MG63 (cell line): ENCODE results near the gene TAS1R1. TPM values are rescaled to one million over a fixed set of nuclear protein-coding genes. Genes with fewer than 3 reads are reported as not detected.
A peak's percentile ranks its signal among the peaks of the same experiment; 100 is the strongest.
"Not testable (repeated sequence)": the region's sequence is repeated elsewhere in the genome, so short reads cannot be mapped to it uniquely, and the experiment has no call there.

Source experiments
- DNase-seq: peaks from one replicate; pipeline ENCODE4 v3.0.0-alpha.2; 2020
- H3K27me3 ChIP-seq: fragments of 250-450 bp; sonication (Bioruptor Pico); 2 replicates; pipeline ENCODE4 v1.5.1; 2020; ENCODE audit warnings: mild to moderate bottlenecking, moderate library complexity
- H3K36me3 ChIP-seq: fragments of 250-450 bp; sonication (Bioruptor Pico); 2 replicates; pipeline ENCODE4 v1.5.1; 2020; ENCODE audit warnings: mild to moderate bottlenecking, moderate library complexity
- H3K4me3 ChIP-seq: fragments of 250-450 bp; sonication (Bioruptor Pico); 2 replicates; pipeline ENCODE4 v1.5.1; 2020; ENCODE audit warnings: mild to moderate bottlenecking, moderate library complexity
- H3K9me3 ChIP-seq: fragments of 250-450 bp; sonication (Bioruptor Pico); 2 replicates; pipeline ENCODE4 v1.5.1; 2020; ENCODE audit warnings: mild to moderate bottlenecking, moderate library complexity
- total RNA-seq: library from RNA; depleted of rRNA; stranded (reverse); fragments of >200 nt; shearing (Covaris generic); gene quantifications from 2 replicates; pipeline ENCODE4 v1.2.3, GENCODE V29; 2014; ENCODE audit warnings: low replicate concordance

TAS1R1 gene
- total RNA-seq, 1 experiment from 2014 or later: not detected

DNA sequence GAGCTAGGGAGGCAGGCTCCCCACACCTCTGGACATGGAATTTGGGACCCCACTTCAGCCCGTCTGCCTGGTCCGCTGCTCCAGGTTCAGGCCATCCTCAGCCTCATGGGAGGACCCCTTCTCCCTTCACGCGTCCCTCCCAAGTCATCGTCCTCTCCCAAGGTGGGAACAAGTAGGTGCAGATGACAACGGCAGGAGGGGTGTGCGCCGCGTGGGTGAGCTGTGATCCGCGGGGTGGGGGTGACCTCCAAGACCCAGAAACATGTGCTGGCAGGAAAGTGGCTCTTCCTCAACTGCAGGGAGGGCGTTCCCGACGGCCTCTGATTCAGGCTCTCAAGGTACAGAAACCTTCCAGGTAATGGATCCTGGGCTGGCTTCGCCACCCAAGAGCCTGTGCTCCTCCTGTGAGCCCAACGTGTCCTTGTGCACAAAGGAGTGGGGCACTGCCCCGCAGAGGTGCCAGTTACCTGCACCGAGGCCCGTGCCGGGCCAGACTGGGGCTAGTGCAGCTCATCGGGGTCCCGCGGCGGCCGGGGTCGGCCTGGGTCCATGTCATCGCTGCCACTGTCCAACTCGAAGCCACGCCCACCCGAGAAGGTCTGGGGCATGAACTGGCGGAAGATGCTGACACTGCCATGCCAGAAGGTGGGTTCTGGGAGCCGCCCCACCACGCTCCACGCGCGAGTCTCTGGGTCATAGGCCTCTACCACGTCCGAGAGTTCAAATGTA is 37.9 kb downstream of the TAS1R1 start:
- Histone ChIP-seq H3K36me3 (peaks cover 41% of the 10 kb centered on the region), H3K9me3 (no peaks in the 10 kb centered on the region), H3K27me3 (no peaks in the 10 kb centered on the region), H3K4me3 (no peak overlapping the region)
- DNase-seq: no peak

DNA sequence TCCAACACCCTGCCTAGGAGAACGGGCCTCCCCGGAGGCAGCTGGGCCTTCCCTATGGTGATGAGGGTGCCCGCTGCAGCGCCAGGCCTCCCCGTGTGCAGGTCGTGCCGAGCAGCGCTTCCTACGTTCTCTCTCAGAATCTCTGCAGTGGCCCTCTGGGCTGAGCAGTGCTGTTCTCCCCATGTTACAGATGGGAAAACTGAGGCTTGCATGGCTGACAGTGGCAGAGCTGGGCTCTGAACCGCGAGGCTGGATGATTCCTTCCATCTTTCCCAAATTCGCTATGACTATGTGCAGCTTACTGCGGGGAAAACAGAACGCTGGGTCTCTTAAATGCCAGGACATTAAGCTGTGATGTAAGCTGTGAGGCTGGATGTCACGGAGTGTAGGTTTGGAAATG is 38.7 kb downstream of the TAS1R1 start:
- DNase-seq: no peak
- no peaks in the 10 kb centered on the region for H3K27me3 ChIP-seq

DNA sequence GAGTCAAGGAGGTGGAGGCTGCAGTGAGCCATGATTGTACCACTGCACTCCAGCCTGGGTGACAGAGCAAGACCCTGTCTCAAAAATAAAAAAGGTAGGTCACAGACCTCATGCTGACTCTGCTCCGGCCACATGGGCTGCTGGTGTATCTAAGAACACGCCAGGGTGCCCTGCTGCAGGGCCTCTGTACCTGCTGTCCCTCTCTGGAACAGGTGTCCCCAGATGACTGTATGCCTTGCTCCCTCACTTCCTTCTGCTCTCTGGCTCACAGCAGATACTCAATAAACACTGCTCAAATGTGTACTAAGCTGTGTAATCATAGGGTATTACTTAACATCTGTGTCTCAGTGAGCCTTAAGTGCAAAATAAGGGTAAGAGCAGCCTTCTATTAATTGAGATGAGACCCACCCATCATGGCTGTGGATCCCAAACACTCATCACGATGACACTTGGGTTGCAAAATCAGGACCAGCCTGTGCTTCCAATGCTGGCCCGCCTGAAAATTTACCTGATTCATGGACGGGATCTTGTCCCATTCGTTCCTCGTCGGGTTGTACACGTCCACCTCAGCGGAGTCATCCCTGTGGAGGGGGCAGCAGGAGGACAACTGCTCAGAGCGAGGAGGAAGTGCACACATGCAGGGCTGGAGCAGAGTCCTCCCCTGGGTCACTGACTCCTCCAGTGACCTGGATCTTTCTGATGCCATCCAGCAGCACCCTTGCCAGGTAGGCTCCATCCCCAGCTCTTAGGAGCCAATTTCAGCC is 40.1 kb downstream of the TAS1R1 start:
- peaks cover 51% of the 10 kb centered on the region for H3K36me3 ChIP-seq
- no peak overlapping the region for H3K4me3 ChIP-seq
- H3K9me3 ChIP-seq: no peaks in the 10 kb centered on the region
- H3K27me3 ChIP-seq: no peaks in the 10 kb centered on the region
- DNase-seq: no peak

More for the DNA sequence above, 38.7 kb downstream of the TAS1R1 start:
- Histone ChIP-seq H3K4me3 (no peak overlapping the region), H3K36me3 (peaks cover 45% of the 10 kb centered on the region), H3K9me3 (no peaks in the 10 kb centered on the region)

DNA sequence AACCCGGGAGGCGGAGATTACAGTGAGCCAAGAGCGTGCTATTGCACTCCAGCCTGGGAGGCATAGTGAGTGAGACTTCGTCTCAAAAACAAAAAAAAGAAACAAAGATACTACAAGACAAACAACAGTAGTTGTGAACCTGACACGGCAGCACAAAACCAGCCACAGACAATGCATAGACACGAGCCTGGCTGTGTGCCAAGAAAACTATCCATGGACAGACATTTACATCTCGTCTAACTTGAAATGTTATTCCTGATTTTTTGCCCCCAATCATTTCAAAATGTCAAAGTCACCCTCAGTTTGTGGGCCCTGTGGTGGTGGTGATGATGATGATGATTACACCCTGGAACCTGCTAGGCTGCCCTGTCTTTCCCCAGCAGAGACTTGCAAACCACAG is 41.2 kb downstream of the TAS1R1 start:
- DNase-seq: no peak
- Histone ChIP-seq H3K9me3 (no peaks in the 10 kb centered on the region), H3K36me3 (peaks cover 54% of the 10 kb centered on the region), H3K27me3 (no peaks in the 10 kb centered on the region), H3K4me3 (no peak overlapping the region)

DNA sequence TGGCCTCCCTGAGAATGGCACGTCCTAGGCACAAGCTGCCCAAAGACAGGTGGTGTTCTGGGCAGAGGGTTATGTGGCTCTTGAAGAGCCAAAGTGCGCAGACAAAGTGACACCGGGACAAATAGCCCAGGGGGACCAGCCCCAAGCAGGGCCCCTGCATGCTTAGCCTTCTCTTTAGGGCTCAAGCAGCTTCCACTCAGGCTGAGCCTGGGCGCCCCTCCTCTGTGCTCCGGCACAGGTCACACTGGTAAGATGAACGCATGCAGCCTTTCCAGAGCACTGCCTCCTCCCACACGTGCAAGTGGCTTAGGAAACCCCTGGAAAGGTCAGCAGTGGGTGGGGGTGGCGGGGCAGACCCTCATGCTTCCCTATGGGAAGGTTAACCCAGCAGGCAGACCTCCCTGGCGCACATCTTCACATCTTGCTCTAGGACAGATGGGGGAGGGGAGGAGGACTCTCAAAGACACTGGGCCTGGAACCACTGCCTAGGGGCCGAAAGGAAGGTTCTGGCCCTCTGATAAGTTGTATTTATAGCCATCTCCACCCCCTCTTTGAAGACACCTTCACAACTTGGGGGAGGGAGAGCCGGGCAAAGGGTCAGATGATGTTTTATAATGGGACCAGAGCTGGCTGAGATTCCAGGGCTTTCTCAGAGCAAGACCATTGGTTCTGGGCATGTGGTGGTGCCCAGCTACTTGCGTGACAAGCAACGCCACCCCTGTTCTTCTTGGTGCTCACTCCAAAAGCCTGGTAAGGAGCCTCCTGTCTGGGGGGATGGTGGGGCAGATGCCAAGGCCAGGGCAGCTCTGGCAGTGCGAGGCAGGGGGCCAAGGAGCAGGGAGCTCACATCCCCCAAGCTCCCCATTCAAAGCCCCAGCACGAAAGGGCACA is 42.0 kb downstream of the TAS1R1 start:
- no peak overlapping the region for H3K4me3 ChIP-seq

DNA sequence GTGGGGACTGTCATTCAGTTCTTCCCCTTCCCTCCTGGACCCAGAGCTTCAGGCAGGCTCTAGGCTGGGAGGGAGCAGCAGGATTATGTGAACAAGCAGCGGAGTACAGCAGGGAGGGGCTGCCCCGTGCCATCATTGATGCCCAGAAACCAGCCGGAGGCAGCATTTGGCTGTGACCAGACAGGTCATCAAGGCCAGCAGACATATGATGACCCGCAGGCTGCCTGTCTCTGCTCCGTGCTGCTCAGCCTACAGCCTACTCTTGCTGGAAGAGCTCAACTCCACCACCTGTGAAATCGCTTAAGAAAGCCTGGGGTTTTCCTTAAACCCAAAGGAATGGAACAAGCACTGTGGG is 42.6 kb downstream of the TAS1R1 start:
- DNase-seq: no peak
- Histone ChIP-seq H3K4me3 (no peak overlapping the region), H3K36me3 (peaks cover 49% of the 10 kb centered on the region), H3K27me3 (no peaks in the 10 kb centered on the region), H3K9me3 (no peaks in the 10 kb centered on the region)

More for the DNA sequence above, 42.0 kb downstream of the TAS1R1 start:
- Histone ChIP-seq H3K9me3 (no peaks in the 10 kb centered on the region), H3K36me3 (peaks cover 54% of the 10 kb centered on the region), H3K27me3 (no peaks in the 10 kb centered on the region)
- no peak for DNase-seq

DNA sequence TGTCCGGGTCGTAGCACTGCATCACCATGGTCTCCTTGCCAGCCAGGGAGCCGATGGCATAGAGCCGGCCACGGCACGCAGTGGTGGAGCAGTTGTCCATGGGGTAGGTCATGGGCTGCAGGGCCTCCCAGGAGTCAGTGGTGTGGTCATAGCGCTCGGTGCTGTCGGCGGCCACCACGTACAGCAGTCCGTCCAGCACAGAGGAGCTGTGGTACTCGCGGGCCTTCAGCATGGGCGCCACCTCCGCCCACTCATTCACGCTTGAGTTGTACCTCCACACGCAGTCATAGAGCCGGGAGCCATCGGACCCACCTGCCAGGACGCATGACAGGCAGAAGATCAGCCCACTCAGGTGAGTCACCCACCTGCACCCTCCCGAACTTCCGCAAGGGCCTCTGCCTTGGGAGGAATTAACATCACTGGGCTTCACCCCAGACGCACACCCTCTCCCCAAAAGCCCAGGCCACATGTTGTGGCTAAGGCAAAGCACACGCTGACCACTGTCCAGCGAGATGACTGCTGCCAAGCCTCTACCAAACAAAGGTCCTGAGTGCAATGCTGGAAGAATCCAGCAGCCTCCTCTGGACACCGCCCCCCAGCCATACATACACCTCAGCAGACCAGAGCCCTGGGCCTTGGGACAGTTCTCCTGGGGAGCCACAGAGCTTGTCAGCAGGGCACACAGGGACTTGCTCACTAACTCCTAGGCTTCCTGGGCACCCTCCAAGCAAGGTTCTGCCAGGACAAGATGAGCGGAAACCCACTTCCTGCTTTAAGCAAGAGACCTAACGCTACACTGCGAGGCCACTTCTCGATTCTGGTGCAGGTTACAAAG is 44.3 kb downstream of the TAS1R1 start:
- Histone ChIP-seq H3K27me3 (no peaks in the 10 kb centered on the region), H3K4me3 (peak overlapping the region; percentile 76; the same call in 1 of the 2 replicates), H3K9me3 (no peaks in the 10 kb centered on the region), H3K36me3 (peaks cover 41% of the 10 kb centered on the region)
- DNase-seq: no peak

DNA sequence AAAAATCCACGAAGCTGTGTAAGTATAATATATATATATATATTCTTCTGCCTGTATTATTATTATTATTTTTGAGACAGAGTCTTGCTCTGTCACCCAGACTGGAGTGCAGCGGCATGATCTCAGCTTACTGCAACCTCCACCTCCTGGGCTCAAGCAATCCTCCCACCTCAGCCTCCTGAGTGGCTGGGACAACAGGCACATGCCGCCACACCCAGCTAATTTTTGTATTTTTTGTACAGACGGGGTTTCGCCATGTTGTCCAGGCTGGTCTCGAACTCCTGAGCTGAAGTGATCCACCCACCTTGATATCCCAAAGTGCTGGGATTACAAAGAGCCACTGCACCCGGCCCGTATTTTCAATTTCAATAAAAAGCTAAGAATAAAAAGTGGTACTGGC is 44.9 kb downstream of the TAS1R1 start:
- H3K36me3 ChIP-seq: peaks cover 41% of the 10 kb centered on the region
- H3K9me3 ChIP-seq, H3K27me3 ChIP-seq, DNase-seq: not testable (repeated sequence)
- peak overlapping the region; percentile 76 for H3K4me3 ChIP-seq

DNA sequence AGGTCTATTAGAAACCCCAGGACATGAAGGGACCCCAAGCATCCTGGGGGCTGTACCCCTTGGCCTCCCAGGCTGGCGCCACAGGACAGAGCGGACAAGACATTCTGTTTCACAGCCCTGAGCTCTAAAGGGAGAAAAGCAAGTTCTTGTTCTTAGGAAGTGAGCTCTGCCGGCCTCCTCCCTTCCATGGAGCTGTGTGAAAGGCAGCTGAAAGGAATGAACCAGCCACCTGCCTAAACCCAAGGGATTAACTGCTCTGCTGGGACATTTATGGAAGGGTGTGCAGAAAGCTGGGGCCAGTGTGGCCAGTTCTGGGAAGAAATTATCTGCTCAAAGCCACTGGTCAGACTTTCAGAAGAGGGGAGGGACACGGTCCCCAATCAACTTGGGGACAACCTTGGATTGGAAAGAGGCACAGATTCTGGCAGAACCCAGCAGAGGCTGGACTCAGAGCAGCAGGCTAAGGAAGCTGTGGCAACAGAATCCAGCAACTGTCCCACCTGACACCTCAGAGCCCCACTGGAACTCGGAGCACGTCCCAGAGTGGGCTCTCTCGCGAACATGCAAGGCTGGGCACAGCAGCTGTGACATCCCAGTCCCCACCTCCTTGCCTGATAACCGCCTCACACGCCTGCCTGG is 45.4 kb downstream of the TAS1R1 start:
- Histone ChIP-seq H3K9me3 (no peaks in the 10 kb centered on the region), H3K4me3 (peak overlapping the region; percentile 76), H3K36me3 (peaks cover 37% of the 10 kb centered on the region), H3K27me3 (no peaks in the 10 kb centered on the region)
- no peak for DNase-seq

DNA sequence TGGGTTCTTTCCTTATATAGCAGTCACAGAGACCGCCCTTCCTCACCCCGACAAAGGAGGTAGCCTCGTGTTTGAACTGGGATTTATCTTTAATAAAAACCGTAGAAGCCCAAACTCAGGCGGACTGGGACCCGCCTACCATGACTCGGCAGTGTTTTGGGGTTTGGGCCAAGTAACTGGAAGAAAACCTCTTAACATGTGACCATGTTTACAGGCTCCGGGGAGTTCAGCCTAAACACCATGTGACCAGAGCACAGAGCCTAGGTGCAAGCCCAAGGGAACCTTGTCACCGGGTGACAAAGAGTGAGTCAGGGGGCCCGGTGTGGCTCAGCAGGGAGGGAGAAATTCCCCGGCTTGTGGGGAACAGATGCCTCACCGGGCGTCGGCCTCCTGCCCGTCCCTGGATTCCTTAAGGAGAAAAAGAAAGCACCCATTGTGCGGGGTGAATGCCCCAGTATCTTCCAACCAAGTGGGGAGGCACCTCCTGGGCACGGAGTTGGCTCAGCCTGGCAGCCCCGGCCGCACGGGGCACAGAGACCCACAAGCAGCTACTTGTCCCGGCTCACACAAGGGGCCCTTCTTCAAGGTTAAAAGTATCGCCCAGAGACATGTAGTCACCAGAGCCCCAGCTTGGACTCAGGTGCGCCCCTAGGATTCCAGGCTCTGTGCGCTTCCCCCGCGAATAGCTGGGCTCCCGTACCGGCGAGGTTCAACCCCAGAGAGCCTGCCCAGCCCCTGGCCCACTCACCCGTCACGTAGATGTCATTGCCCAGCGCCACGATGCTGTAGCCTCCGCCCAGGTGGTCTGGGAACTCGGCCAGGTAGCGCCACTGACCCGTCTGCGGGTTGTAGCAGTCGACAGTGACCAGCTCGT is 46.2 kb downstream of the TAS1R1 start:
- H3K36me3 ChIP-seq: peaks cover 31% of the 10 kb centered on the region
- no peaks in the 10 kb centered on the region for H3K9me3 ChIP-seq
- peak; percentile 89 for DNase-seq
- peak overlapping the region; percentile 76 for H3K4me3 ChIP-seq
- no peaks in the 10 kb centered on the region for H3K27me3 ChIP-seq

DNA sequence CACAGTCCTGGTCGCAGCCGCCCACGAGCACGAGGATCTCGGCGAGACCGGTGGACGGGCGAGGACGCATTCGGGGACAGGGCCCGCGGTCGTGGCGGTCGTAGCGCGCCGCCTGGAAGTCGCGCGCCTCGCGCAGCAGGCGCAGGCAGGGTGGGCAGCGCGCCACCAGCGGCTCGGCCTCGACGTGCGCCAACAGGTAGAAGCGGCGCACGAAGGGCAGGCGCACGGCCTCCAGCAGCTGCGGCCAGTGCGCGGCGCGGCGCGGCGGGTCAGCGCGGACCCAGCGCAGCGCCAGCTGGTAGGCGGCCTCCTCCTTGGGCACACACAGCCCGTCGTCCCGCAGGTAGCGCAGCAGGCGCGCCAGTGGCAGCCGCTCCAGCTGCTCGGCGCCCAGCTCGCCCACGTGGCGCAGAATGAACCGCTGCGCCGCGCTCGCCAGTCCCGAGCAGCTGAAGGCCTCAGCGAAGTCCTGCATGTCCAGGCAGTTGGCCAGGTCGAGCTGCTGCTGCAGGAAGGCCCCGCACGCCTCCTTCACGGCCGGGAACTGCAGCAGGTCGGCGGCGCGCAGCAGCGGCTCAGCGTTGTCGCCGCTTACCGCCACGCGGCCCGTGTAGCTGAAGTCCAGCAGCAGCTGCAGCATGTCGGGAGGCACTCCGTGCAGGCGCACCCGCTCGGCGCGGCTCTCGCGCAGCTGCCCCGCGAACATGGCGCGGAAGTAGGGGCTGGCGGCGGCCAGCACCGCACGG is 47.0 kb downstream of the TAS1R1 start:
- DNase-seq: no peak
- peaks cover 23% of the 10 kb centered on the region for H3K36me3 ChIP-seq
- peak overlapping the region; percentile 76 for H3K4me3 ChIP-seq
- H3K27me3 ChIP-seq: no peaks in the 10 kb centered on the region
- no peaks in the 10 kb centered on the region for H3K9me3 ChIP-seq

DNA sequence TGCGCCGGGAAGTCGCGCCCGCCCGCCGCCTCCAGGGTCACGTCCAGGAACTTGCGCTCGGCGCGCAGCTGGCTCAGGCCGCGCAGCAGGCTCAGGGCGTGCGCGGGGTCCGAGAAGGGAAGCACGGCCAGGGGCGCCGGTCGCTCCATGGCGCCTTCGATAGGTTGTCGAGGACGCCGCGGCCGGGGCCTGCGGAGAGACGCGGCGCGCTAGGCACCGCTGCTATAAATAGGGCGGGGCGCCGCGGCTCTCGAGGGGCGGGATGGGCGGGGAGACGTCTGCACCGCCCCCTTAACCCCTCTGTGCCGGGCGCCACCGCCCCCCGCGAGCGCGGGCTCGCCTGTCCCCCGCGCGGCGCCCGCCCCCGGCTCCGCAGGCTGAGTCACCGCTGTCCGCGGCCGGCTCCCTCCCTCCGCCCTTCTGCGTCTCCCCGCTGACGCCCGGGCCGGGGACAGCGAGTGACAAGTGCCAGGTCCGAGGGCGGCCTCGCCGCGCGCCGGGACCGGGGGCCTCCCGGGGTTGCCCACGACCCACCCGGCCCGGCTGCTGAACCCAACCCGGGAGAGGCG is 47.6 kb downstream of the TAS1R1 start, which contains the start of gene KLHL21:
Gene KLHL21, minus strand, starts transcription at position 201 of the 569 bp plus-strand sequence. Its CDS starts 52 bp downstream, at position 149.
- no peaks in the 10 kb centered on the region for H3K27me3 ChIP-seq
- H3K36me3 ChIP-seq: peaks cover 19% of the 10 kb centered on the region
- DNase-seq: peak; percentile 87
- no peaks in the 10 kb centered on the region for H3K9me3 ChIP-seq
- H3K4me3 ChIP-seq: peak within 1 kb of the TSS; percentile 76

DNA sequence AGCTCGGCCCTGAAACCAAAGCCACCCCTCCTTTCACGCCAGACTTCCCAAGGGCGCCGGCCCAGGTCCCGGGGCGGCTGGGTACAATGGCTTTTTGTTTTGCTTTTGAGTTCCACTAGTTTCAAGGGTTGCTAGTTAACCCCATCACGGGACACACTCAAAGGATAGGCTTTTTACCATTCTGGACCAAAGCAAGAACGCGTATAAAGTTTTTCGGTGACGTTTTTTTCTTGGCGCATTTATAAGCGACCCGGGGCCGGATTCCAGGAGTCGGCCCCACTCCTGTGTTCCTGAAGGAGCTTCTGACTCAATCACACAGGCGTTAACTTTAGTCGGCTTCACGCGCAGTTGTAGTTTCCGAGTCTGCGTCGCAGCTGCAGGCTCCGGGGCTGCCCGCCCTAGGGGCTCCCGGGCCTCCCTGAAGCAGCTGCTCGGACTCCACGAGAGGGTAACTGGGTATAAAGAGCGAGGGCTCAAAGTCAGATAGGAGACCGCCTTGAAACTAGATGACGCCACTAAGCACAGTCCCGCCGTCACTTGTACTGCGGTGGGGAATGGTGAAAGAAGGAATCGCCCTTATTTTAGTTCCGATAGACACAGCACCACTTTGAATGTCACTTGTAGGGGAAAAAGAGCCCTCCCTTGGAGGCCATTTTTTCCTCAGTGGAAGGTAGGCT is 48.3 kb downstream of the TAS1R1 start:
- no peaks in the 10 kb centered on the region for H3K9me3 ChIP-seq
- H3K27me3 ChIP-seq: no peaks in the 10 kb centered on the region

More for the DNA sequence above, 48.3 kb downstream of the TAS1R1 start:
- DNase-seq: no peak
- Histone ChIP-seq H3K36me3 (peaks cover 14% of the 10 kb centered on the region), H3K4me3 (peak overlapping the region; percentile 76)
